HG03135 (cell line): ENCODE measurements around the gene QPCTL.
"Not testable (repeated sequence)": the region's sequence is repeated elsewhere in the genome, so short reads cannot be mapped to it uniquely, and the experiment has no call there.

Experiments used
- ATAC-seq: cut with Tn5 transposase; IDR thresholded peaks from one replicate; pipeline ENCODE4 v1.9.1; 2021; ENCODE audit warnings: mild to moderate bottlenecking, moderate library complexity; ENCODE audit not compliant: unreplicated experiment

Gene QPCTL

GRCh38 chr19:45674946-45675345, 17.5 kb upstream of the QPCTL start:
- ATAC-seq: no peak

DNA sequence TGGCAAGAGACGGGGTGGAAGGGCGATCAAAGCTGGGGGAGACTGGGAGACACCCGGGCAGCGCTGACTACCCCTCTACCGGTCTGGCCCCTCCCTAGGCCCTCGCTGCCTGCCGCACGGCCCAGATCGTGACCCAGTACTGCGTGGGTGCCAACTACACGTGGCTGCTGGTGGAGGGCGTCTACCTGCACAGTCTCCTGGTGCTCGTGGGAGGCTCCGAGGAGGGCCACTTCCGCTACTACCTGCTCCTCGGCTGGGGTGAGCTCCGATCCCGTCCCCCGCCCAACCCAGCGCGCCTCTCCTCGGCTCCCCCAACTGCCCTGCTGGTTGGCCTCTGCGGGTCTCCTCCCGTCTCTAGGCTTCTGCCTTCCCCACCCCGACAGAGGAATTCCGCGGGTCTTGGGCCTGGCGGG, 15.6 kb upstream of the QPCTL start:
- ATAC-seq: no peak

GRCh38 chr19:45677351-45678230, 14.9 kb upstream of the QPCTL start:
- ATAC-seq: no peak

DNA sequence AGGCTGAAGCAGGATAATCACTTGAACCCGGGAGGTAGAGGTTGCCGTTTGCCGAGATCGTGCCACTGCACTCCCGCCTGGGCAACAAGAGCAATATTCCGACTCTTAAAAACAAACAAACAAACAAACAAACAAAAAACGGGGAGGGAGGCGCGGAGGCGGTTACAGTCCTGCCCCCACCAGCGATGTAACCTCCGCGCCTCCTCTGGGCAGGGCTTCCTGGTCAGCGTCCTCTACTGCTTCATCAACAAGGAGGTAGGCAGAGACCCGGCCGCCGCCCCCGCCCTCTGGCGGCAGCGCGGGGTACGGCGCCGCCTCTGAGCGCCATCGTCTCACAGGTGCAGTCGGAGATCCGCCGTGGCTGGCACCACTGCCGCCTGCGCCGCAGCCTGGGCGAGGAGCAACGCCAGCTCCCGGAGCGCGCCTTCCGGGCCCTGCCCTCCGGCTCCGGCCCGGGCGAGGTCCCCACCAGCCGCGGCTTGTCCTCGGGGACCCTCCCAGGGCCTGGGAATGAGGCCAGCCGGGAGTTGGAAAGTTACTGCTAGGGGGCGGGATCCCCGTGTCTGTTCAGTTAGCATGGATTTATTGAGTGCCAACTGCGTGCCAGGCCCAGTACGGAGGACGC, 11.0 kb upstream of the QPCTL start:
- ATAC-seq: peak; percentile 65

- no peak for ATAC-seq
Measured at GRCh38 chr19:45682117-45682516, 10.3 kb upstream of the QPCTL start.

DNA sequence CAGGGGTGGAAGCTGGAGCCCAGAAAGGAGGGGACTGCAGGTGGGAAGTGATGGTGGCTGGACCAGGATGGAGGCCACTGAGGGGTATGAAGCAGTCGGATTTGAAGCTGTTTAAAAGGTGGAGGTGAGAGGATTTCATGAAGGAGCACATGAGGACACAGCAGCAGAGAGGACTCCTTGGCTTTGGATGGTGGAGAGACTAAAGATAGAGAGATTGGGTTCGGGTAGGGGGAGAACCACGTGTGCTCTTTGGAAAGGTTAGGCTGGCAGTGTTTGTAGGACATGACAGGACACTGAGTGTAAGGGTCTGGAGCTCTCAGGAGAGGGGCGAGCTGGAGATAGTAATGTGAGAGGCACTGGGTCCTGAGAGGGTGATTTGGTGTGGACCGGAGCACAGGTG, 9.6 kb upstream of the QPCTL start:
- ATAC-seq: no peak

DNA sequence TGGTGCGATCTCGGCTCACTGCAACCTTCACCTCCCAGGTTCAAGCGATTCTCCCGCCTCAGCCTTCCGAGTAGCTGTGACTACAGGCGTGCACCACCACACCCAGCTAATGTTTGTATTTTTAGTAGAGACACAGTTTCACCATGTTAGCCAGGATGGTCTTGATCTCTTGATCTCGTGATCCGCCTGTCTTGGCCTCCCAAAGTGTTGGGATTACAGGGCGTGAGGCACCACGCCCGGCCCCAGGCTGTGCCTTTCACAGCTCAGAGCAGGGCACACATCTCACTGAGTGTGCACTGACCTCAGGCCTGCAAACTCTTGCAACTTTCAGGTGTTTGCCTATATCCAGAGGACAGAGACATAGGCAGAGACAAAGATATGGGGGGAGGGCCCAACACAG, 7.4 kb upstream of the QPCTL start:
- not testable (repeated sequence) for ATAC-seq

- no peak for ATAC-seq
Measured at GRCh38 chr19:45687599-45687998, 4.9 kb upstream of the QPCTL start.

DNA sequence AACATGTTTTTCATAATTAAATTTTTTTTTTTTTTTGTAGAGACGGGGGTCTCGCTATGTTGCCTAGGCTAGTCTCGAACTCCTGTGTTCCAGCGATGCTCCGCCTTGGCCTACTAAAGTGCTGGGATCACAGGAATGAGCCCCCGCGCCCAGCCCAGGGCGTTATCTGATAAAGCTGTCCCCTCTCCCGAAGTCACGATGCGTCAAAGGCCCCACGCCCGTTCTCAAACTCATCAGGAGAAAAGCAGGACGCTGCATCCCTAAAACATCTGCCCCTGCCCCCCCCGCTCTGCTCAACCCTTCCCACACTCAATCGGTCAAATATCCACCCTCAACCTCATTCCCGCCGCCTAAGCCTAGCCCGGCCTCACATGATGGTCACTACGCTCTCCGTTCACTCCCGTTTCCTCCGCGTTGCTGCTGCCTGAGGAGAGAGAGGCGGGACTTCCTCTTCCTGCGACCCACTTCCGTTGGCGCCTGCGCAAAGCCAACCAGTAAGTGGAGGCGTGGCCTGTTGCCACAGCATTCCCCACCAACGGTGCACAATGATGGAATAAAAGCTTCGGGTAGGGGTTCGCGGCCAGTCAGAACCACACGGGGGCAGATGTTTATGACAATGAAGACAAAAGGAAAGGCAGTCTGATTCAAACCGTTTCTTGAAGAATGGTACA, 815 bp upstream of the QPCTL start, which contains the start of gene SNRPD2:
TSS of gene SNRPD2 (minus strand) at position 438 of the 671 bp plus-strand sequence. CDS start at position 373, 65 bp downstream.
- ATAC-seq: peak; percentile 48

GRCh38 chr19:45693106-45693788, 781 bp downstream of the QPCTL start:
- ATAC-seq: no peak

DNA sequence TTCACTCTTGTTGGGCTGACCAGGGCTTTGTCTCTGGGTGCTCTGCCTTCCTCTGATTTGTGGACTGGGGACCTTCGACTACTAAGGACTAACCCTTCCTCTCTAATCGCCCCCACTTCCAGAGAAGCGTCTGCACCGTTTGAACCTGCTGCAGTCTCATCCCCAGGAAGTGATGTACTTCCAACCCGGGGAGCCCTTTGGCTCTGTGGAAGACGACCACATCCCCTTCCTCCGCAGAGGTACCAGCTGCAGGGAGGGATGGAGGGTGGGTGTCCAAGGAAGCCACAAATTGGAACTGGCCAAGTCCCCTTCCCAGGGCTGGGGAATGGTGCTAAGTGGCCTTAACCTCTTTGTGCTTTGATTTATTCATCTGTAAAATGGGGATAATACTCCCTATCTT, 9.2 kb downstream of the QPCTL start:
- ATAC-seq: no peak

GRCh38 chr19:45705115-45705514, 12.6 kb downstream of the QPCTL start:
- no peak for ATAC-seq

GRCh38 chr19:45705710-45706415, 13.4 kb downstream of the QPCTL start:
- ATAC-seq: no peak

GRCh38 chr19:45710356-45711130, 18.1 kb downstream of the QPCTL start:
- ATAC-seq: no peak

DNA sequence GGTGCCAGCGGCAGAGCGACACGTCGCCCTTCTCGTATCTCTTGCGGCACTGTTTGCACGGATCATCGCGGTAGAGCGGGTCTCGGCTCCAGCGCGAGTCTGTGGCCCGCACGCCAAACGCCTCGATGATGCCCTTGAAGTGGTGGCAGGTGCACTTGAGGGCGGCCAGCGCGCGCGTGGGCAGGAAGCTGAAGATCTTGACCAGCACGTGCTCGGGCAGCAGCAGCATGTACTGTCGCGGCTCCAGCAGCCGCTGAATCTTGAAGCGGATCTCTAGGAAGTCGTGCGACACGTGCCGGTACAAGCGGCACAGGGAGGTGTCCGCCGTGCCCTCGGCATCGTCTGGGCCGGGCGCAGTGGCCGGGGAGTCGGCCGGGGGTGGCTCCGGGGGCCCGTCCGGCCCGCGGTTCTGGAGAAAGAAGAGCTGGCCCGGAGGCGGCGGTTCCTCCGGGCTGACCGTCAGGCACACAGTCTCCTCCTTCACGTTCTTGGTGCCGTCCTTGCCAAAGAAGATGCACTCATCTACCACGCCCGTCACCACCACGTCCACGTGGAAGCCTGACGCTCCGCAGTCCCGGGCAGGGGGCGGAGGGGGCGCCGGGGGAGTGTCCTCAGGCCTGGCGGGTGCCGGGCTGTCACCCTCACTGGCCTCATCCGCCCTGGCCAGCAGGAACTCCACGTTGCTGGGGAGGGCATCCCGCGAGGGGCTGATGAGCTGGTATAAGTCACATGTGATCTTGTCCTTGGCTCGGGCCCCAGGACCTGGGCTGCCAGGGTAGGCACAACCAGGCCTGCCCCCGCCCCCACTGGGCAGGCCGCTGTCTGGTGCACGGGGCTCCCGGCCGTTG, 19.6 kb downstream of the QPCTL start:
- ATAC-seq: no peak

GRCh38 chr19:45712699-45713067, 20.2 kb downstream of the QPCTL start:
- ATAC-seq: no peak

- no peak for ATAC-seq
Measured at GRCh38 chr19:45713141-45713540, 20.7 kb downstream of the QPCTL start.

DNA sequence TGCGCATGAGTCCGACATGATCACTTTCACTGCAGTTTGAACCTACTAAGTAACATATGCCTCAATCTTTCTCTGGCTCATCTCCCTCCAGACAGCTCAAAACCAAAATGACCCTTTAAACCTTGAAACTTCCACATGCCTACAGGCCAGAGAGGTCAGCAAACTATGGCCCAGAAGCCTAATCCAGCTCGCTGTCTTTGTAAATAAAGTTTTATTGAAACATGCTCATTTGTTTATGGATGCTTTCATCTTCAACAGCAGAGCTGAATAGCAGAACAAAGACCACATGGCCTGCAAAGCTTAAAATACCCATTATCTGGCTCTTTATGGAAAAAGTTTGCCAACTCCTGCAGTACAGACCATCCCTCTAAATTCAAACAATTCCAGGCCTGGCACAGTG, 22.7 kb downstream of the QPCTL start:
- ATAC-seq: no peak
